Large intestine (tissue), 3 donors: ENCODE measurements around the gene FAM180B. TPM values are rescaled to one million over a fixed set of nuclear protein-coding genes. Genes with fewer than 3 reads are reported as not detected.
"Not testable (repeated sequence)": the region's sequence is repeated elsewhere in the genome, so short reads cannot be mapped to it uniquely, and the experiment has no call there.

Experiments used
- DNase-seq, 2 donors: peaks; one replicate each; pipeline versions ENCODE4 v3.0.0 to v3.0.0-alpha.2; 2013
- H3K27ac ChIP-seq: one replicate; pipeline ENCODE4 v1.5.1; 2013; ENCODE audit warnings: low read length
- H3K27me3 ChIP-seq: 2 replicates; pipeline ENCODE4 v1.6.1; 2013; ENCODE audit warnings: low read length; ENCODE audit not compliant: control insufficient read depth, insufficient read depth
- H3K36me3 ChIP-seq: 2 replicates; pipeline ENCODE4 v1.6.1; 2013; ENCODE audit warnings: low read length; ENCODE audit not compliant: control insufficient read depth, insufficient read depth
- H3K4me1 ChIP-seq: one replicate; pipeline ENCODE4 v1.6.1; 2013; ENCODE audit warnings: low read length; ENCODE audit not compliant: control insufficient read depth, insufficient read depth
- H3K4me3 ChIP-seq: one replicate; pipeline ENCODE4 v1.5.1; 2013; ENCODE audit warnings: low read length
- H3K9me3 ChIP-seq: one replicate; pipeline ENCODE4 v1.6.1; 2013; ENCODE audit warnings: mild to moderate bottlenecking, low read depth, low read length, moderate library complexity; ENCODE audit not compliant: control insufficient read depth
- WGBS: methylation state at CpG from one replicate; pipeline ENCODE4 v1.1.5; 2013; ENCODE audit warnings: low lambda C conversion rate; ENCODE audit not compliant: insufficient coverage; 5-methylcytosine and 5-hydroxymethylcytosine counted together
- polyA plus RNA-seq: library from polyadenylated mRNA; unstranded; fragments of 120-200 nt; gene quantifications from one replicate; pipeline ENCODE4 v1.2.1, GENCODE V29; 2013

The FAM180B gene
- polyA plus RNA-seq, 1 donor, result 0.19 TPM

GRCh38 chr11:47616726-47617416 lies 30.4 kb downstream of the FAM180B start:
- no peaks in the 10 kb centered on the region for H3K4me1 ChIP-seq
- H3K9me3 ChIP-seq, result no peaks in the 10 kb centered on the region
- peak; percentile 28 to 38 for DNase-seq
- H3K27ac ChIP-seq, result no peak overlapping the region
- H3K36me3 ChIP-seq, result peaks cover 38% of the 10 kb centered on the region
- no peak overlapping the region for H3K4me3 ChIP-seq
- WGBS, result no CpG with 5 or more reads among the region's 10 CpGs
- no peaks in the 10 kb centered on the region for H3K27me3 ChIP-seq

- H3K4me1 ChIP-seq, result no peaks in the 10 kb centered on the region
- no peak overlapping the region for H3K27ac ChIP-seq
- WGBS, result no CpG with 5 or more reads among the region's 3 CpGs
- no peak overlapping the region for H3K4me3 ChIP-seq
- H3K36me3 ChIP-seq, result peaks cover 43% of the 10 kb centered on the region
- no peaks in the 10 kb centered on the region for H3K27me3 ChIP-seq
- DNase-seq, result no peak
- no peaks in the 10 kb centered on the region for H3K9me3 ChIP-seq
Measured at GRCh38 chr11:47617417-47617809, 30.9 kb downstream of the FAM180B start.

GRCh38 chr11:47620836-47621378 lies 34.4 kb downstream of the FAM180B start:
- 100% methylated on average over 1 of the region's 2 CpGs for WGBS
- no peak for DNase-seq
- Histone ChIP-seq H3K36me3 (peaks cover 69% of the 10 kb centered on the region), H3K4me1 (no peaks in the 10 kb centered on the region), H3K9me3 (no peaks in the 10 kb centered on the region), H3K4me3 (no peak overlapping the region), H3K27me3 (no peaks in the 10 kb centered on the region), H3K27ac (no peak overlapping the region)

- Histone ChIP-seq H3K4me3 (no peak overlapping the region), H3K27ac (no peak overlapping the region), H3K9me3 (no peaks in the 10 kb centered on the region), H3K27me3 (no peaks in the 10 kb centered on the region), H3K4me1 (peaks cover 6% of the 10 kb centered on the region), H3K36me3 (peaks cover 74% of the 10 kb centered on the region)
- DNase-seq, result no peak
- 100% methylated on average over 1 of the region's 8 CpGs for WGBS
Measured at GRCh38 chr11:47626234-47626633, 39.8 kb downstream of the FAM180B start.

GRCh38 chr11:47628026-47628425 lies 41.5 kb downstream of the FAM180B start:
- peak overlapping the region; percentile 28 for H3K27ac ChIP-seq
- no CpG with 5 or more reads among the region's 4 CpGs for WGBS
- H3K9me3 ChIP-seq, result no peaks in the 10 kb centered on the region
- peak; percentile 31 to 64 for DNase-seq
- peaks cover 66% of the 10 kb centered on the region for H3K36me3 ChIP-seq
- H3K4me1 ChIP-seq, result peaks cover 6% of the 10 kb centered on the region
- H3K27me3 ChIP-seq, result no peaks in the 10 kb centered on the region
- H3K4me3 ChIP-seq, result no peak overlapping the region

- Histone ChIP-seq H3K27ac (no peak overlapping the region), H3K4me1 (peaks cover 6% of the 10 kb centered on the region), H3K9me3 (no peaks in the 10 kb centered on the region), H3K4me3 (no peak overlapping the region), H3K36me3 (peaks cover 57% of the 10 kb centered on the region), H3K27me3 (no peaks in the 10 kb centered on the region)
- WGBS, result 100% methylated on average over 1 of the region's 5 CpGs
- no peak for DNase-seq
Measured at GRCh38 chr11:47631473-47631872, 45.0 kb downstream of the FAM180B start.

- not testable (repeated sequence) for H3K27me3 ChIP-seq, DNase-seq, H3K4me3 ChIP-seq, H3K27ac ChIP-seq, H3K4me1 ChIP-seq, H3K9me3 ChIP-seq
- peaks cover 32% of the 10 kb centered on the region for H3K36me3 ChIP-seq
- no CpG with 5 or more reads among the region's 11 CpGs for WGBS
Measured at GRCh38 chr11:47636331-47636730, 49.9 kb downstream of the FAM180B start.

Other genes with a start within 250 kb of the FAM180B start
- gene MYBPC3, start 234.0 kb upstream of the FAM180B start, polyA plus RNA-seq, result 0.01 TPM
- 10.2 TPM for gene SPI1, start 208.1 kb upstream of the FAM180B start, polyA plus RNA-seq
- 31.3 TPM for gene SLC39A13, start 178.1 kb upstream of the FAM180B start, polyA plus RNA-seq
- 99.4 TPM for gene PSMC3, start 160.2 kb upstream of the FAM180B start, polyA plus RNA-seq
- 0.64 TPM for gene RAPSN, start 137.5 kb upstream of the FAM180B start, polyA plus RNA-seq
- gene CELF1, start 33.5 kb upstream of the FAM180B start, polyA plus RNA-seq, result 79.2 TPM
- gene PTPMT1, start 21.1 kb upstream of the FAM180B start, polyA plus RNA-seq, result 51.1 TPM
- gene KBTBD4, start 7.7 kb upstream of the FAM180B start, polyA plus RNA-seq, result 13.9 TPM
- 112 TPM for gene NDUFS3, start 7.6 kb upstream of the FAM180B start, polyA plus RNA-seq
- gene C1QTNF4, start 7.7 kb downstream of the FAM180B start, polyA plus RNA-seq, result 3.7 TPM
- gene MTCH2, start 55.9 kb downstream of the FAM180B start, polyA plus RNA-seq, result 102 TPM
- gene AGBL2, start 128.7 kb downstream of the FAM180B start, polyA plus RNA-seq, result 10.6 TPM
- gene FNBP4, start 180.7 kb downstream of the FAM180B start, polyA plus RNA-seq, result 122 TPM